ENCODE measurements around the gene SERPINA6.

DNA sequence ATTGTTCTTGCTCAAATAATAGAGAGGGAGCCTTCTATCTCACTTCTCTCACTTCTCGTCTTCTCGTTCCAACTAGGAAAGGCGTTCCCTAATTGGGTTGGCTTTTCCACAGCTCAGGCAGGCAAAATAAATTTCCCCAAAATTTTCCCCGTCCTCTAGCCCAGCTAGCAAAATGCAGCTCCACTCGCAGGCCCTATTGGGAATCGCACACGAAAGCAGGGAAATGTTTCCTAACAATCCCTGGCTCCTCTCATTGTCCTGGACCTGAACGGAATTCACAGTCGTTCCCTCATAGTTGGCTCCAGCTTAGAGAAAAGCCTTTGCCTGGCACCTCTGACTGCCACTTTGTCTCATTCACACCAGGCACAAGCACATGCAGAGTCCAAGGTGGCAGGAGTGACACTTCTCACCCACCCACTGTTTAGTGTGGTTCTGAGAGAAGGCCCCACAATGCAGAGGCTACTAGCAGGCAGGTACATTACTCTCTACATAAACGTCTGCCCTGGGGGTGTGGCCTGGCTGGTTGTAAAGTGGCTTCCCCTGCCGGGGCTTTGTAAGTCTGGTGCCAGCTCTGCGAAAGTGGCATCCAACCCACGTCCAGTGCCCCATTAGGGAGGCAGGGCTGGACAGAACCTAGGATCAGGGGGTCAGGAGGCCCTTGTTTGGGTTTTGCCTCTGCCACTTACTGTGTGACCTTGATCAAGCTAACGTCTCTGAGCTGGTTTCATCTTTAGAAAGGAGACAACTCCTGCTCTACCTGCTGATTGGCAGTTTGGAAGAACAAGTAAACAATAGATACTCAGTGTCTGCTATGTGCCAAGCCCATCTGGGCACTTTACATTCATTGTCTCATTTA lies 34.3 kb downstream of the SERPINA6 start:
- TF ChIP-seq, protein P1, sequence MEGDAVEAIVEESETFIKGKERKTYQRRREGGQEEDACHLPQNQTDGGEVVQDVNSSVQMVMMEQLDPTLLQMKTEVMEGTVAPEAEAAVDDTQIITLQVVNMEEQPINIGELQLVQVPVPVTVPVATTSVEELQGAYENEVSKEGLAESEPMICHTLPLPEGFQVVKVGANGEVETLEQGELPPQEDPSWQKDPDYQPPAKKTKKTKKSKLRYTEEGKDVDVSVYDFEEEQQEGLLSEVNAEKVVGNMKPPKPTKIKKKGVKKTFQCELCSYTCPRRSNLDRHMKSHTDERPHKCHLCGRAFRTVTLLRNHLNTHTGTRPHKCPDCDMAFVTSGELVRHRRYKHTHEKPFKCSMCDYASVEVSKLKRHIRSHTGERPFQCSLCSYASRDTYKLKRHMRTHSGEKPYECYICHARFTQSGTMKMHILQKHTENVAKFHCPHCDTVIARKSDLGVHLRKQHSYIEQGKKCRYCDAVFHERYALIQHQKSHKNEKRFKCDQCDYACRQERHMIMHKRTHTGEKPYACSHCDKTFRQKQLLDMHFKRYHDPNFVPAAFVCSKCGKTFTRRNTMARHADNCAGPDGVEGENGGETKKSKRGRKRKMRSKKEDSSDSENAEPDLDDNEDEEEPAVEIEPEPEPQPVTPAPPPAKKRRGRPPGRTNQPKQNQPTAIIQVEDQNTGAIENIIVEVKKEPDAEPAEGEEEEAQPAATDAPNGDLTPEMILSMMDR (IDR thresholded peaks at IDR 0.05): no peak
- no peak for TF ChIP-seq POLR2A (IDR thresholded peaks at IDR 0.05)

All from breast epithelium (tissue), 3 donors.